Cerebellar nuclear complex (tissue), 1 donor: ENCODE measurements around the gene EPYC.

Source experiments
- DNase-seq, 2 experiments: peaks; one replicate each; lab custom pipeline; 2025; lab: John Stamatoyannopoulos, UW

The EPYC gene

GRCh38 chr12:90954921-90955320 is 49.9 kb downstream of the EPYC start, which contains the start of gene CCER1:
Gene CCER1 (minus strand): TSS chr12:90955176. CDS start chr12:90954742, 434 bp downstream.
- no peak for DNase-seq

- no peak for DNase-seq
Observed at GRCh38 chr12:90954428-90954827, 50.3 kb downstream of the EPYC start.

GRCh38 chr12:90953956-90954421 is 50.8 kb downstream of the EPYC start:
- DNase-seq, result no peak

GRCh38 chr12:90951432-90952105 is 53.2 kb downstream of the EPYC start:
- no peak for DNase-seq

GRCh38 chr12:90947869-90948268 is 56.9 kb downstream of the EPYC start:
- no peak for DNase-seq

- no peak for DNase-seq
Observed at GRCh38 chr12:90945070-90945649, 59.6 kb downstream of the EPYC start.

GRCh38 chr12:90943255-90943654 is 61.5 kb downstream of the EPYC start:
- DNase-seq, result no peak

GRCh38 chr12:90940872-90941499 is 63.8 kb downstream of the EPYC start:
- DNase-seq, result no peak

GRCh38 chr12:90939382-90939781 is 65.4 kb downstream of the EPYC start:
- DNase-seq, result no peak

- no peak for DNase-seq
Observed at GRCh38 chr12:90938451-90938850, 66.3 kb downstream of the EPYC start.

- DNase-seq, result no peak
Observed at GRCh38 chr12:90937651-90938050, 67.1 kb downstream of the EPYC start.

GRCh38 chr12:90936230-90937005 is 68.4 kb downstream of the EPYC start:
- no peak for DNase-seq

- DNase-seq, result no peak
Observed at GRCh38 chr12:90925562-90925961, 79.2 kb downstream of the EPYC start.

- DNase-seq, result no peak
Observed at GRCh38 chr12:90924406-90924805, 80.4 kb downstream of the EPYC start.

GRCh38 chr12:90922145-90922627 is 82.6 kb downstream of the EPYC start:
- DNase-seq, result no peak

GRCh38 chr12:90921536-90921935 is 83.2 kb downstream of the EPYC start:
- DNase-seq, result no peak

- DNase-seq, result no peak
Observed at GRCh38 chr12:90920222-90920621, 84.5 kb downstream of the EPYC start.

- DNase-seq, result no peak
Observed at GRCh38 chr12:90917431-90917830, 87.3 kb downstream of the EPYC start.

- no peak for DNase-seq
Observed at GRCh38 chr12:90916516-90916915, 88.3 kb downstream of the EPYC start.

GRCh38 chr12:90915353-90915752 is 89.4 kb downstream of the EPYC start:
- no peak for DNase-seq
